Heart right ventricle (tissue), 16 donors: ENCODE measurements around the gene IGFBP1. TPM values are rescaled to one million over a fixed set of nuclear protein-coding genes. Genes with fewer than 3 reads are reported as not detected.
A peak's percentile ranks its signal among the peaks of the same experiment; 100 is the strongest.

Experiments
- ATAC-seq, 8 donors: fragments of 200-7000 bp; cut with Tn5 transposase; one replicate each; pipeline ENCODE4 v1.9.1; 2020; ENCODE audit warnings: mild to moderate bottlenecking in 8 of 8, moderate library complexity in 8 of 8, moderate number of reproducible peaks in 1 of 8
- DNase-seq, 2 donors: peaks; one replicate each; pipeline ENCODE4 v3.0.0-alpha.2; 2020
- H3K27ac ChIP-seq, 10 donors: fragments of 200-600 bp; sonication (generic) in 2 of 10; one replicate each; pipeline versions ENCODE4 v1.5.0 to v1.8.0; 2020 to 2022; ENCODE audit warnings: mild to moderate bottlenecking in 3 of 10
- H3K27me3 ChIP-seq, 7 donors: fragments of 200-600 bp; one replicate each; pipeline ENCODE4 v1.8.0; 2021 to 2022; ENCODE audit warnings: mild to moderate bottlenecking in 2 of 7
- H3K36me3 ChIP-seq, 9 donors: fragments of 200-600 bp; sonication (generic) in 1 of 9; one replicate each; pipeline versions ENCODE4 v1.5.0 to v1.8.0; 2020 to 2022; ENCODE audit warnings: mild to moderate bottlenecking in 2 of 9
- H3K4me1 ChIP-seq, 9 donors: fragments of 200-600 bp; sonication (generic) in 1 of 9; one replicate each; pipeline versions ENCODE4 v1.5.0 to v1.8.0; 2020 to 2022; ENCODE audit warnings: mild to moderate bottlenecking in 4 of 9
- H3K4me3 ChIP-seq, 10 donors: fragments of 200-600 bp; sonication (generic) in 2 of 10; one replicate each; pipeline versions ENCODE4 v1.5.0 to v1.8.0; 2020 to 2022; ENCODE audit warnings: mild to moderate bottlenecking in 7 of 10, moderate library complexity in 2 of 10
- H3K9me3 ChIP-seq, 11 donors: fragments of 200-600 bp in 10 of 11; sonication (generic) in 2 of 11; one replicate each; pipeline versions ENCODE4 v1.5.0 to v1.8.0; 2013 to 2022; ENCODE audit warnings: mild to moderate bottlenecking in 2 of 11, control low read depth in 1 of 11, moderate library complexity in 1 of 11
- CTCF ChIP-seq, 9 donors: fragments of 200-600 bp; sonication (generic) in 2 of 9; IDR thresholded peaks; one replicate each; pipeline versions ENCODE4 v1.5.0 to v1.8.0; 2021 to 2022; ENCODE audit warnings: antibody characterized with exemption in 9 of 9, mild to moderate bottlenecking in 5 of 9, moderate library complexity in 1 of 9
- WGBS, 2 donors: extraction: QIAGEN DNeasy Blood & Tissue Kit; methylation state at CpG; one replicate each; pipeline ENCODE4 v1.1.7; 2013; ENCODE audit warnings: inconsistent platforms in 1 of 2; 5-methylcytosine and 5-hydroxymethylcytosine counted together
- intact Hi-C, 10 donors: fragments of 100-400 bp; cut with DNase I; formaldehyde crosslinking; loops; one replicate each; pipeline versions ENCODE4 v1.11.1 to v1.14.2; 2022
- polyA plus RNA-seq, 2 donors: library from polyadenylated mRNA; stranded (reverse); fragments of 200-250 nt; gene quantifications; one replicate each; pipeline ENCODE4 v1.2.3, GENCODE V29; 2013
- total RNA-seq, 10 donors: library from RNA; stranded (reverse); fragmentation: NEBNext Ultra II Directional in 3 of 10; extraction: Animal tissue kit (Norgen Biotek cat#: 25700) in 3 of 10; gene quantifications; one replicate each; pipeline versions ENCODE4 v1.2.1 to v1.2.4, GENCODE V29; 2021 to 2023
- donor health status: Arrhythmogenic right ventricular cardiomyopathy.
- donor health status: ischemic (EF 13 %, LVEDD 7.1; RV severe dilation, severe dysfunction).
- donor health status: healthy with polysubstance abuse.
- donor health status: DM: no; HTN: yes; CAD: no.
- donor health status: DM: no; HTN: no; CAD: no.
- donor health status: ischemic (EF 25% LVEDD 6.9; RV normal size, moderate dysfunction).
- donor health status: ischemic (EF 25% LVEDD 5.7; RV mildly dilated, moderate dysfunction).
- donor health status: healthy.
- donor health status: DM: yes; HTN: yes; CAD: no.
- donor health status: Ischemic cardiomyopathy.
- donor health status: ischemic (EF 35%, LVEDD 5.7; RV mildly dilated, moderate dysfunction).
- donor health status: nonischemic (EF 11% LVEDD 7.7; RV severe dilation, severe dysfunction).
- donor health status: DM: yes; HTN: yes; CAD: no.
- donor health status: PGD.
- donor health status: ischemic (EF 29% LVEDD 5.4; RV normal size, mild dysfunction).
- donor health status: nonischemic (EF 23%, LVEDD 6.1; RV moderate dilation, normal function).

The IGFBP1 gene
- total and polyA plus RNA-seq, 12 donors = 0.03 TPM; not detected in 11

GRCh38 chr7:45919231-45919784 is 31.0 kb downstream of the IGFBP1 start:
- Histone ChIP-seq H3K9me3 (no peaks in the 10 kb centered on the region), H3K27ac (peak overlapping the region in 3 of 10 donors; percentile 59 to 73 (median 69)), H3K27me3 (peaks cover 0 to 69% (median 0%) of the 10 kb centered on the region in 7 donors), H3K4me1 (peaks cover 5 to 64% (median 46%) of the 10 kb centered on the region in 9 donors), H3K36me3 (peaks cover 0 to 30% (median 12%) of the 10 kb centered on the region in 9 donors), H3K4me3 (peak overlapping the region in 9 of 10 donors; percentile 52 to 77 (median 64))
- DNase-seq (no peak), ATAC-seq (no peak)
- WGBS, 2 donors = 24 to 39% methylated on average over 9 of the region's 9 CpGs
- intact Hi-C loops = loop anchor here in 7 of 10 donors (1.0 to 10.0 kb wide), 8 partner anchors 1168 to 1335 kb away; no protein-coding TSS in a partner anchor
- TF ChIP-seq CTCF (IDR thresholded peaks at IDR 0.05) = no peak

- Histone ChIP-seq H3K36me3 (peaks cover 0 to 22% (median 7%) of the 10 kb centered on the region in 9 donors), H3K4me1 (peaks cover 5 to 64% (median 47%) of the 10 kb centered on the region in 9 donors), H3K4me3 (peak overlapping the region; percentile 24 to 77 (median 64)), H3K27me3 (peaks cover 0 to 69% (median 0%) of the 10 kb centered on the region in 7 donors), H3K27ac (peak overlapping the region in 6 of 10 donors; percentile 32 to 73 (median 58)), H3K9me3 (no peaks in the 10 kb centered on the region)
- no peak for TF ChIP-seq CTCF (IDR thresholded peaks at IDR 0.05)
- intact Hi-C loops = loop anchor here (1.0 to 10.0 kb wide), 16 partner anchors 295 to 1335 kb away; no protein-coding TSS in a partner anchor
- DNase-seq (no peak), ATAC-seq (no peak)
- WGBS, 2 donors = 7 to 15% methylated on average over 19 of the region's 19 CpGs
These were observed 31.7 kb downstream of the IGFBP1 start for GRCh38 chr7:45919993-45920459.

GRCh38 chr7:45920502-45921380 is 32.5 kb downstream of the IGFBP1 start, which contains the start of gene IGFBP3:
Gene IGFBP3 (minus strand): TSS chr7:45921272. CDS start chr7:45921140, 132 bp downstream.
- intact Hi-C loops = loop anchor here in 9 of 10 donors (2.0 to 10.0 kb wide), 12 partner anchors 294 to 1334 kb away; no protein-coding TSS in a partner anchor
- peak; percentile 34 to 52 for DNase-seq

More at GRCh38 chr7:45920502-45921380, 32.5 kb downstream of the IGFBP1 start, which contains the start of gene IGFBP3:
- TF ChIP-seq CTCF (IDR thresholded peaks at IDR 0.05) = no peak
- Histone ChIP-seq H3K27me3 (peaks cover 0 to 69% (median 0%) of the 10 kb centered on the region in 7 donors), H3K27ac (peak within 1 kb of the TSS; percentile 11 to 73 (median 60)), H3K4me3 (peak within 1 kb of the TSS; percentile 24 to 77 (median 64)), H3K9me3 (no peaks in the 10 kb centered on the region), H3K4me1 (peaks cover 5 to 64% (median 47%) of the 10 kb centered on the region in 9 donors), H3K36me3 (peaks cover 0 to 15% (median 7%) of the 10 kb centered on the region in 9 donors)
- 0 to 1% methylated on average over 97 to 111 of the region's 111 CpGs for WGBS, 2 donors
- ATAC-seq = peak; percentile 44 to 87 (median 65)
